Measurements from ENCODE around the gene EML4.
"Not testable (repeated sequence)": the region's sequence is repeated elsewhere in the genome, so short reads cannot be mapped to it uniquely, and the experiment has no call there.

EML4 gene

DNA sequence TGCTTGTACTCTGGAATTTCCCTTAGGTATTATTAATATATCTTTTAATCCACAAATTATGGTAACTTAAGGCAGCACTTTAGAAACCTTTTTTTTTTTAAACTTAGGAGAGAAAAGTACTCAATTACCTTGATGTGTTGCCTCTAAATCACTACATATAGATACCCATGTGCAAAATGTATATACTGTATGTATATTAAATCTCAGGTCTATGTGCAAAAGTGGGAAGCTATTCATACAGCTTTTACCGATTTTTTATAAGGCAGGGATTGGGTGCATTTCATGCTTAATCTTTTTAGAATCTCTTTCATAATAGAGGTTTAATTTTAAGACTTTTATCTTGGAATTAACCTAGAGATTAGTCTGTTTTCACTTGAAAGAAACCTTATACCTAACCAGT, 3.4 kb downstream of the EML4 start:
- H3K36me3 Mint-ChIP-seq (ENCODE audit: low read depth): peaks cover 12% of the 10 kb centered on the region
- H3K4me1 Mint-ChIP-seq (ENCODE audit: low read depth): peaks cover 25% of the 10 kb centered on the region
- no peaks in the 10 kb centered on the region for H3K27me3 Mint-ChIP-seq
- no peak overlapping the region for H3K27ac Mint-ChIP-seq
- H3K4me3 Mint-ChIP-seq: no peak overlapping the region
- no peaks in the 10 kb centered on the region for H3K9me3 Mint-ChIP-seq
- intact Hi-C loops (cut with micrococcal nuclease): loop anchor here (2.0 kb wide), 1 partner anchor 80 kb away; no protein-coding TSS in a partner anchor

DNA sequence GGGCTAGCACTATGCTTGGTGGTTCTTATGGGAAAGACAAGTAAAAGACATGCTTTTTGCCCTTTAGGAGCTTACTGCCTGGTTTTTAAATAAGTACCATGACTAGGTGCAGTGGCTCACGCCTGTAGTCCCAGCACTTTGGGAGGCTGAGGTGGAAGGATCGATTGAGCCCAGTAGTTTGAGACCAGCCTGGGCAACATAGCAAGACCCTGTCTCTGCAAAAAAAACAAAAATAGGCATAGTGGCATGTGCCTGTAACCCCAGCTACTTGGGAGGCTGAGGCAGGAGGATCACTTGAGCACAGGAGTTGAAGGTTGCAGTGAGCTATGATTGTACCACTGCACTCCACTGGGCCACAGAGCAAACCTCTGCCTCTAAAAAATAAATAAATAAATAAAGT, 4.3 kb downstream of the EML4 start:
- H3K4me3 Mint-ChIP-seq, H3K9me3 Mint-ChIP-seq, H3K27ac Mint-ChIP-seq, H3K27me3 Mint-ChIP-seq: not testable (repeated sequence)
- intact Hi-C loops (cut with micrococcal nuclease): loop anchor here (2.0 kb wide), 1 partner anchor 81 kb away; no protein-coding TSS in a partner anchor
- H3K4me1 Mint-ChIP-seq (ENCODE audit: low read depth): peaks cover 34% of the 10 kb centered on the region
- peaks cover 14% of the 10 kb centered on the region for H3K36me3 Mint-ChIP-seq (ENCODE audit: low read depth)

DNA sequence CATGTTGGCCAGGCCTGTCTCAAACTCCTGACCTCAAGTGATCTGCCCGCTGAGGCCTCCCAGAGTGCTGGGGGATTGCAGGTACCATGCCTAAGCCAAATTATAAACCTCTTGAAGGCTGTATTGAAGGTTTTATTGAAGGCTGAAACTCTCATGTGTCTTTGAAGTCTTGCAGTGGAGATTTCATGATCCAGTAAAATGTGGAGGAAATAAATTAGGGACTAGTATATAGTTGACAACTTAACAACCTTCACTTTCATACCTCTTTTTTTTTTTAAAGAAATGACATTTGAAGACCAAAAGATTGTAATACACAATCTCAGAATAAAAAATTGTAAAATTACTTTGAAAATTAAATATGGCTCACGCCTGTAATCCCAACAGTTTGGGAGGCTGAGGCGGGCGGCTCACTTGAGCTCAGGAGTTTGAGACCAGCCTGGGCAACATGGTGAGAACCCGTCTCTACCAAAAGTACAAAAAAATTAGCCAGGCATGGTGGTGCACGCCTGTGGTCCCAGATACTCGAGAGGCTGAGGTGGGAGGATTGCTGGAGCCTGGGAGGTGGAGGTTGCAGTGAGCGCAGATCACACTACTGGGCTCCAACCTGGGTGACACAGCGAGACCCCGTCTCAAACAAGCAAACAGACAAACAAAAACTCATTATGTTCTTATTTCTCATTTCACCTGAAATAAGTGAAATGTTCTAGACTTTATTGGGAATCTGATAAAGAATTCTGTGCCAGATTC, 8.0 kb downstream of the EML4 start:
- Mint-ChIP-seq H3K36me3 (ENCODE audit: low read depth) (peaks cover 23% of the 10 kb centered on the region), H3K9me3 (no peaks in the 10 kb centered on the region), H3K4me1 (ENCODE audit: low read depth) (peaks cover 56% of the 10 kb centered on the region), H3K27ac (no peak overlapping the region), H3K27me3 (no peaks in the 10 kb centered on the region), H3K4me3 (no peak overlapping the region)
- intact Hi-C loops (cut with micrococcal nuclease): no loop called here

- intact Hi-C loops (cut with micrococcal nuclease): no loop called here
- no peak overlapping the region for H3K4me3 Mint-ChIP-seq
- no peak overlapping the region for H3K27ac Mint-ChIP-seq
- H3K36me3 Mint-ChIP-seq (ENCODE audit: low read depth): peaks cover 26% of the 10 kb centered on the region
- no peaks in the 10 kb centered on the region for H3K27me3 Mint-ChIP-seq
- peaks cover 66% of the 10 kb centered on the region for H3K4me1 Mint-ChIP-seq (ENCODE audit: low read depth)
- H3K9me3 Mint-ChIP-seq: no peaks in the 10 kb centered on the region
These were observed 9.2 kb downstream of the EML4 start for GRCh38 chr2:42178335-42178734.

DNA sequence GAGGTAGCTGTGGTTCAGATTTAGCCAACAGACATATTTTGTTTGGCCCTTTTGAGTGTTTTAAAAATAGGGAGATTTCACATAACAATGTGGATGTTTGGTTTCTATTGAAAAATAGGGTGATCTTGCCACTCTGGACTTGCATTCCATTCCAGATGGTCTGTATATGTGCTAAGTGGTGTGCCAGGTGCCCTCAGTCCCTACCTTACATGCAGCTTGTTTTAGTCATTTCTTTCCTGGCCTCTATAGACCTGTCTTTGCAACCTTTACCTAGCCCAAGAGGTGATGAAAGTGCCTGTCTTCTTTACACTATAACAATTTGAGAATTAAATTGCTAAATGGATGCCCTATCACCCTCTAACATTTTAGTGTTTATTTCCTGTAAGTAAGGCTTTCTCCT, 11.1 kb downstream of the EML4 start:
- no peaks in the 10 kb centered on the region for H3K27me3 Mint-ChIP-seq
- H3K9me3 Mint-ChIP-seq: no peaks in the 10 kb centered on the region
- H3K4me3 Mint-ChIP-seq: no peak overlapping the region
- H3K27ac Mint-ChIP-seq: no peak overlapping the region
- intact Hi-C loops (cut with micrococcal nuclease): no loop called here
- H3K36me3 Mint-ChIP-seq (ENCODE audit: low read depth): peaks cover 32% of the 10 kb centered on the region
- H3K4me1 Mint-ChIP-seq (ENCODE audit: low read depth): peaks cover 73% of the 10 kb centered on the region

- Mint-ChIP-seq H3K4me3 (no peak overlapping the region), H3K9me3 (no peaks in the 10 kb centered on the region), H3K27ac (no peak overlapping the region), H3K4me1 (ENCODE audit: low read depth) (peaks cover 62% of the 10 kb centered on the region), H3K27me3 (no peaks in the 10 kb centered on the region), H3K36me3 (ENCODE audit: low read depth) (peaks cover 18% of the 10 kb centered on the region)
- intact Hi-C loops (cut with micrococcal nuclease): no loop called here
These were observed 13.6 kb downstream of the EML4 start for GRCh38 chr2:42182654-42183308.

DNA sequence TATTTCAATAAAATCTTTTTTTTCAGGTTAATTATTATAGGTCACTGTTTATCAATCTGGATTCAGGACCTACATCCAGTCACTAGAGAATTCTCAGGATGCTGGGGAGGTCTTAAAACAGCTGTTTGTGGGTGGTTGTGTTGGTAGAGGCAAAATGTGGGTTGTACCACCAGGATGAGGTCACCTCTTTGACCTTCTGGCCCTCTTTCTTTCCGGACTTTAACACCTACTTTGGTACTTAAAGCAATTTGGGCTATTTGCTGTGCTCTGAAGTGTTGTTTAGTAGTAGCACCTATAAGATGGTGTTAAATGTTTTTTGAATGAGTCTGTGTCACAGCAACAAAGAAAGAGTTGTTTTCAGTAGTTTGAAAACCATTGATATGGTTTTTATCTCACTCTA, 14.6 kb downstream of the EML4 start:
- no peaks in the 10 kb centered on the region for H3K27me3 Mint-ChIP-seq
- peaks cover 54% of the 10 kb centered on the region for H3K4me1 Mint-ChIP-seq (ENCODE audit: low read depth)
- H3K27ac Mint-ChIP-seq: no peak overlapping the region
- peaks cover 18% of the 10 kb centered on the region for H3K36me3 Mint-ChIP-seq (ENCODE audit: low read depth)
- no peaks in the 10 kb centered on the region for H3K9me3 Mint-ChIP-seq
- H3K4me3 Mint-ChIP-seq: no peak overlapping the region
- intact Hi-C loops (cut with micrococcal nuclease): no loop called here

DNA sequence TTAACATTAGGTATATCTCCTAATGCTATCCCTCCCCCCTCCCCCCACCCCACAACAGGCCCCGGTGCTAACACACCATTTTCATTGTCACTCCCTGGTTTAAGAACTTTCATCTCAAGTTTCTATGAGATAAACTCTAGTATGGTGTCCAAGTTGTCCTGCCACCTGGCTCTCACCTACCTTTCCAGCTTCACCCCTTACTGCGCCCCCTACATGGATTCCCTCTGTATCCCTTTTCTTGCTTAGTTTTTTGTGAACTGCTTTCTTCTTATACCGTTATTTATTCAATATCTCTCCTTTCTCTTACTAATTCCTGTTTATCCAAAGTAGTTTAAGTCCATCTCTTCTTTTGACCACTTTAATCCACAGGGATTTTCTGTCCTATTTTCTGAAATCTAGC, 15.2 kb downstream of the EML4 start:
- Mint-ChIP-seq H3K27me3 (no peaks in the 10 kb centered on the region), H3K36me3 (ENCODE audit: low read depth) (peaks cover 18% of the 10 kb centered on the region), H3K4me1 (ENCODE audit: low read depth) (peaks cover 48% of the 10 kb centered on the region), H3K27ac (no peak overlapping the region), H3K4me3 (no peak overlapping the region), H3K9me3 (no peaks in the 10 kb centered on the region)
- intact Hi-C loops (cut with micrococcal nuclease): no loop called here

GRCh38 chr2:42185220-42185921, 16.2 kb downstream of the EML4 start:
- Mint-ChIP-seq H3K27me3 (no peaks in the 10 kb centered on the region), H3K36me3 (ENCODE audit: low read depth) (peaks cover 18% of the 10 kb centered on the region), H3K9me3 (no peaks in the 10 kb centered on the region), H3K27ac (no peak overlapping the region), H3K4me3 (no peak overlapping the region), H3K4me1 (ENCODE audit: low read depth) (peaks cover 46% of the 10 kb centered on the region)
- intact Hi-C loops (cut with micrococcal nuclease): no loop called here

DNA sequence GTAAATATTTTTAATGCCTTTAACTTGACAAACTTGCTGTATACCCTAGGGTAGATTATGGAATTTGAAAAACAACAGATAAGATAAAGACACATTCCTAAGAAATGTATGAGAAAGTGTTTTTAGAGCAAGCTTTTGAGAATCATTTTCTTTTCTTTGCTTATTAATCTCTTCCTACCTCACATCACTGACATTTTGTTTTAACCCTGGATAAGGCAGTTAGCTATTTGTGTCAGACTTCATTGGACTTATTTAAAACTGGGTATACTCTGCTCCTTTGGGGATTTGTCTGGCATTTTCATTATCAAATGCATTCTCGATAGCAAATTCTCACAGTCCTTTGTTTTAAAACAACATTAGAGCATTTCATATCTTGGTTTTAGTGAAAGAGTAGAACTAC, 17.2 kb downstream of the EML4 start:
- peaks cover 44% of the 10 kb centered on the region for H3K4me1 Mint-ChIP-seq (ENCODE audit: low read depth)
- no peaks in the 10 kb centered on the region for H3K9me3 Mint-ChIP-seq
- H3K4me3 Mint-ChIP-seq: no peak overlapping the region

DNA sequence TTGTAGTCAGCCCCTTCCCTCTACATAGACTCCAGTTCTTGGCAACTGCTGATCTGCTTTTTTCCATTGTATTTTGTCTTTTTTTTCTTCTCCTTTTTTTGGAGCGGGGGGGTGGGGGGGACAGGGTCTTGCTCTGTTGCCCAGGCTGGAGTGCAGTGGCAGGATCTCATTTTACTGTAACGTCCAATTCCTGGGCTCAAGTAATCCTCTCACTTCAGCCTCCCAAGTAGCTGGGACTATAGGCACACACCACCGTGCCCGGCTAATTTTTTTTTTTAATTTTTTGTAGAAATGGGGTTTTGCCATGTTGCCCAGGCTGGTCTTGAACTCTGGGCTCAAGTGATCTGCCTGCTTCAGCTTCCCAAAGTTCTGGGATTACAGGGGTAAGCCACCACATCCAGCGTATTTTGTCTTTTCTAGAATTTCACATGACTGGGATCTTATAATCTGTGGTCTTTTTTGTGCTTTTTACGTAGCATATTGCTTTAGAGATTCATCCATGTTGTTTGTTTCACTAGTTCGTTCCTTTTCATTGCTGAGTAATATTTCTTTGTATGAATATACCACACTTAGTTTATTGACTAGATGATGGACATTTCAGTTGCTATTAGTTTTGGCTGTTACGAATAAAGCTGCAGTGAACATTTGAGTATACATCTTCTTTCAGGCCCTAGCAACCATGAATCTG, 17.9 kb downstream of the EML4 start:
- H3K4me1 Mint-ChIP-seq (ENCODE audit: low read depth): peaks cover 43% of the 10 kb centered on the region
- H3K27me3 Mint-ChIP-seq: no peaks in the 10 kb centered on the region
- intact Hi-C loops (cut with micrococcal nuclease): no loop called here
- no peak overlapping the region for H3K27ac Mint-ChIP-seq
- H3K36me3 Mint-ChIP-seq (ENCODE audit: low read depth): peaks cover 18% of the 10 kb centered on the region
- no peaks in the 10 kb centered on the region for H3K9me3 Mint-ChIP-seq
- H3K4me3 Mint-ChIP-seq: no peak overlapping the region

More for the DNA sequence above, 17.2 kb downstream of the EML4 start:
- no peak overlapping the region for H3K27ac Mint-ChIP-seq
- peaks cover 19% of the 10 kb centered on the region for H3K36me3 Mint-ChIP-seq (ENCODE audit: low read depth)
- intact Hi-C loops (cut with micrococcal nuclease): no loop called here
- no peaks in the 10 kb centered on the region for H3K27me3 Mint-ChIP-seq

- intact Hi-C loops (cut with micrococcal nuclease): no loop called here
- no peaks in the 10 kb centered on the region for H3K9me3 Mint-ChIP-seq
- peaks cover 14% of the 10 kb centered on the region for H3K36me3 Mint-ChIP-seq (ENCODE audit: low read depth)
- H3K4me3 Mint-ChIP-seq: no peak overlapping the region
- no peaks in the 10 kb centered on the region for H3K27me3 Mint-ChIP-seq
- H3K27ac Mint-ChIP-seq: no peak overlapping the region
- peaks cover 35% of the 10 kb centered on the region for H3K4me1 Mint-ChIP-seq (ENCODE audit: low read depth)
These were observed 18.7 kb downstream of the EML4 start for GRCh38 chr2:42187886-42188285.

DNA sequence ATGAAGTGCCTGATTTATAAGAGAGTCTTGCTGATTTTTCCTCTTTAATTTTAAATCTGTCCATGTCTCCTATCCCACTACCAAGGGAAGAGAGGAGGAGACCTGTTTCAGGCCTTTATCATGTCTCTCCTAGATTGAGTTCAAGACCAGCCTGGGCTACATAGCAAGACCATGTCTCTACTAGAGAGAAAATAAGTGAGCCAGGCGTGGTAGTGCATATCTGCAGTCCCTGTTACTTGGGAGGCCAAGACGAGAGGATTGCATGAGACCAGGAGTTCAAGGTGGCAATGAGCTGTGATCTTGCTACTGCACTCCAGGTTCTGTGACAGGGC, 20.0 kb downstream of the EML4 start:
- H3K27ac Mint-ChIP-seq: no peak overlapping the region
- H3K4me3 Mint-ChIP-seq: no peak overlapping the region
- H3K36me3 Mint-ChIP-seq (ENCODE audit: low read depth): peaks cover 13% of the 10 kb centered on the region
- no peaks in the 10 kb centered on the region for H3K27me3 Mint-ChIP-seq
- no peaks in the 10 kb centered on the region for H3K9me3 Mint-ChIP-seq
- H3K4me1 Mint-ChIP-seq (ENCODE audit: low read depth): peaks cover 36% of the 10 kb centered on the region
- intact Hi-C loops (cut with micrococcal nuclease): no loop called here

GRCh38 chr2:42190191-42190590, 21.0 kb downstream of the EML4 start:
- Mint-ChIP-seq H3K9me3 (no peaks in the 10 kb centered on the region), H3K4me3 (no peak overlapping the region), H3K27ac (no peak overlapping the region), H3K36me3 (ENCODE audit: low read depth) (peaks cover 8% of the 10 kb centered on the region), H3K4me1 (ENCODE audit: low read depth) (peaks cover 35% of the 10 kb centered on the region), H3K27me3 (no peaks in the 10 kb centered on the region)
- intact Hi-C loops (cut with micrococcal nuclease): no loop called here
